Esophagus muscularis mucosa (tissue), 4 donors: ENCODE data around the gene UBALD1. TPM values are rescaled to one million over a fixed set of nuclear protein-coding genes. Genes with fewer than 3 reads are reported as not detected.

Source experiments
- small RNA-seq, 3 donors: library from RNA; depleted of rRNA; stranded (forward); fragments of <200 nt; gene quantifications; one replicate each; pipeline ENCODE3, GENCODE V24; 2016
- total RNA-seq, 4 donors: library from RNA; depleted of rRNA; stranded (reverse); fragments of >200 nt; gene quantifications; one replicate each; pipeline versions ENCODE4 v1.1.0 to v1.2.1, GENCODE V29; 2016

Gene UBALD1
- total RNA-seq, 4 donors from 2014 or later: 11.2 to 34.6 (median 17.9) TPM

Small RNA genes within 50 kb of the gene (small RNA-seq; reads per million reads assigned to genes)
- 0 reads per million in 3 donors for gene RN7SL850P

Other genes with a start within 250 kb of the UBALD1 start
- gene VASN, start 243.0 kb downstream of the UBALD1 start, total RNA-seq: 10 to 100 TPM in 3 of 4 donors, 1 to 10 TPM in 1; 7.1 to 31.3 (median 21.7) TPM
- 10 to 100 TPM; 11.6 to 24.6 (median 21.3) TPM for gene CORO7, start 198.3 kb downstream of the UBALD1 start, total RNA-seq
- gene DNAJA3, start 189.0 kb downstream of the UBALD1 start, total RNA-seq: 10 to 100 TPM; 40.6 to 51.2 (median 45.9) TPM
- gene NMRAL1, start 140.3 kb downstream of the UBALD1 start, total RNA-seq: 10 to 100 TPM; 29.1 to 50.0 (median 45.3) TPM
- gene HMOX2, start 138.5 kb downstream of the UBALD1 start, total RNA-seq: 10 to 100 TPM; 26.6 to 45.9 (median 44.7) TPM
- 10 to 100 TPM; 18.3 to 33.4 (median 28.3) TPM for gene CDIP1, start 76.1 kb downstream of the UBALD1 start, total RNA-seq
- not detected for gene C16orf96, start 58.5 kb downstream of the UBALD1 start, total RNA-seq
- gene MGRN1, start 9.9 kb upstream of the UBALD1 start, total RNA-seq: 10 to 100 TPM; 40.3 to 75.6 (median 48.5) TPM
- 10 to 100 TPM; 18.1 to 33.9 (median 24.6) TPM for gene NUDT16L1, start 78.7 kb upstream of the UBALD1 start, total RNA-seq
- gene ANKS3, start 119.4 kb upstream of the UBALD1 start, total RNA-seq: 10 to 100 TPM; 17.0 to 29.0 (median 24.7) TPM
- gene DNAAF8, start 119.6 kb upstream of the UBALD1 start, total RNA-seq: 1 to 10 TPM in 2 of 4 donors, under 1 TPM in 2; 0.42 to 1.7 (median 0.94) TPM
- 10 to 100 TPM in 2 of 4 donors, 1 to 10 TPM in 2; 7.5 to 19.4 (median 13.9) TPM for gene ZNF500, start 152.3 kb upstream of the UBALD1 start, total RNA-seq
- 1 to 10 TPM in 1 of 4 donors, not detected in 3; 1.7 TPM for gene SEPTIN12, start 173.5 kb upstream of the UBALD1 start, total RNA-seq
- gene SMIM22, start 180.5 kb upstream of the UBALD1 start, total RNA-seq: not detected
- gene ROGDI, start 187.7 kb upstream of the UBALD1 start, total RNA-seq: 10 to 100 TPM; 43.2 to 97.2 (median 77.6) TPM
- gene GLYR1, start 232.4 kb upstream of the UBALD1 start, total RNA-seq: 100 to 1,000 TPM in 2 of 4 donors, 10 to 100 TPM in 2; 81.8 to 111 (median 98.8) TPM
- gene UBN1, start 232.6 kb upstream of the UBALD1 start, total RNA-seq: 10 to 100 TPM; 21.0 to 48.2 (median 41.1) TPM